ENCODE data around the gene CLDN34.

DNA sequence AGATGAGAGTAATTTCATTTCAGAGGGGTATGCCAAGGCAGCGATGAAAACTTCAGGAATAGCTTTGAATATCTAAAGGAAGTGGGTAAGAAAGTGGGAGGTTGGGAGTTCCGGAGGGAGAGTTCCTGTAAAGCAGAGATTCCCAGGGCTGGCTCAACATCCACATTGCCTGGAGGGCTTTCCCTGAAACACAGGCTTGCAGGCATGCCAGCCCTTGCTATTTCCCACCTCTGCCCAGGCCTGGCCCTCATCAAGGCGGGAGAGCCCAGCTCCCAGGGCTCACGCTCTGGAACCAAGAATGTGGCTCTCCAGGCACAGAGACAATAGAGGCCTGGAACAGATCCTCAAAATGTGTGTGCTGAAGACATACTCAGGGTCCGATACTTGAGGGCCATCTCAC lies 43.8 kb upstream of the CLDN34 start:
- TF ChIP-seq, protein P1, sequence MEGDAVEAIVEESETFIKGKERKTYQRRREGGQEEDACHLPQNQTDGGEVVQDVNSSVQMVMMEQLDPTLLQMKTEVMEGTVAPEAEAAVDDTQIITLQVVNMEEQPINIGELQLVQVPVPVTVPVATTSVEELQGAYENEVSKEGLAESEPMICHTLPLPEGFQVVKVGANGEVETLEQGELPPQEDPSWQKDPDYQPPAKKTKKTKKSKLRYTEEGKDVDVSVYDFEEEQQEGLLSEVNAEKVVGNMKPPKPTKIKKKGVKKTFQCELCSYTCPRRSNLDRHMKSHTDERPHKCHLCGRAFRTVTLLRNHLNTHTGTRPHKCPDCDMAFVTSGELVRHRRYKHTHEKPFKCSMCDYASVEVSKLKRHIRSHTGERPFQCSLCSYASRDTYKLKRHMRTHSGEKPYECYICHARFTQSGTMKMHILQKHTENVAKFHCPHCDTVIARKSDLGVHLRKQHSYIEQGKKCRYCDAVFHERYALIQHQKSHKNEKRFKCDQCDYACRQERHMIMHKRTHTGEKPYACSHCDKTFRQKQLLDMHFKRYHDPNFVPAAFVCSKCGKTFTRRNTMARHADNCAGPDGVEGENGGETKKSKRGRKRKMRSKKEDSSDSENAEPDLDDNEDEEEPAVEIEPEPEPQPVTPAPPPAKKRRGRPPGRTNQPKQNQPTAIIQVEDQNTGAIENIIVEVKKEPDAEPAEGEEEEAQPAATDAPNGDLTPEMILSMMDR (IDR thresholded peaks at IDR 0.05) = no peak
- no peak for TF ChIP-seq POLR2A (IDR thresholded peaks at IDR 0.05)
